ENCODE data around the gene TCF4.

DNA sequence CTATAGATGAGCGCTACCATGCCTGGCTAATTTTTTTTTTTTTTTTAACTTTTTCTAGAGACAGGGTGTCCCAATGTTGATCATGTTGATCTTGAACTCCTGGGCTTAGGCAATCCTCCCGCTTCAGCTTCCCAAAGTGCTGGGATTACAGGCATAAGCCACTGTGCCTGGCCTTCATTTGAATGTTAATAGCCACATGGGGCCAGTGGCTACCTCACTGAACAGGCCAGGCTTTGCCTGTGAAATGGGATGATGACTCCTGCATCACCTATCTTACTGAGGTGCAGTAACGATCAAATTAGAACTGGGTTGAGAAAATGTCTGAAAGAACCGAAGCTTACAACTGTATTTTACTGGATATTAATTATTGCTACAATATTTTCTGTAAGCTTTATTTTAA lies 278.7 kb downstream of the TCF4 start:
- TF ChIP-seq CTCF (IDR thresholded peaks at IDR 0.05 in 2 of 3, conservative IDR thresholded peaks at IDR 0.05 in 1 of 3; ENCODE audit: borderline replicate concordance in 1 of 3, insufficient read depth in 1 of 3, low read depth in 2 of 3, low read length in 2 of 3) (no peak), EZH2phosphoT487 (IDR thresholded peaks at IDR 0.05; ENCODE audit: borderline replicate concordance) (no peak), MAX (IDR thresholded peaks at IDR 0.05) (no peak), ELF1 (IDR thresholded peaks at IDR 0.05; ENCODE audit: borderline replicate concordance, low read depth) (no peak), CEBPB (IDR thresholded peaks at IDR 0.05; ENCODE audit: low read depth) (no peak), POLR2AphosphoS5 (IDR thresholded peaks at IDR 0.05; ENCODE audit: low read depth, low read length) (no peak), RAD21 (IDR thresholded peaks at IDR 0.05; ENCODE audit: low read depth) (no peak), EZH2 (IDR thresholded peaks at IDR 0.05) (no peak), SP1 (IDR thresholded peaks at IDR 0.05; ENCODE audit: low read depth) (no peak), POLR2A (IDR thresholded peaks at IDR 0.05; ENCODE audit: borderline replicate concordance, extremely low read depth, insufficient read depth, insufficient read length) (no peak), SRF (IDR thresholded peaks at IDR 0.05; ENCODE audit: low read depth) (no peak), ZBTB33 (IDR thresholded peaks at IDR 0.05; ENCODE audit: extremely low read depth, insufficient replicate concordance, low read length) (no peak), TCF7L2 (IDR thresholded peaks at IDR 0.05; ENCODE audit: borderline replicate concordance, extremely low read depth, insufficient read depth, insufficient read length) (no peak)
